ENCODE data around the gene MYO3B. TPM values are rescaled to one million over a fixed set of nuclear protein-coding genes. Genes with fewer than 3 reads are reported as not detected.

The MYO3B gene
- polyA plus RNA-seq, 2 of the 4 experiments (the other 2 are of a cell fraction) = 0.01 TPM; not detected in 1

GRCh38 chr2:170310876-170311502, 133.0 kb downstream of the MYO3B start:
- DNase-seq (ENCODE audit: low read depth in 1 of 2, low spot score in 1 of 2) (no peak), ATAC-seq (no peak), FAIRE-seq (no peak)

GRCh38 chr2:170313347-170313991, 135.5 kb downstream of the MYO3B start:
- Histone ChIP-seq H3K4me1 (no peaks in the 10 kb centered on the region), H3K4me2 (no peak overlapping the region), H3K27ac (no peak overlapping the region), H3K9me3 (no peaks in the 10 kb centered on the region), H3K4me3 (no peak overlapping the region)
- ATAC-seq (no peak), DNase-seq (ENCODE audit: low read depth in 1 of 2, low spot score in 1 of 2) (no peak), FAIRE-seq (no peak)
- CTCF ChIA-PET = interaction anchor here (2.2 kb wide), 1 partner anchor 11 kb away, joined by 10 read pairs; no protein-coding TSS in a partner anchor
- 34% methylated on average over 3 of the region's 3 CpGs for WGBS (ENCODE audit: missing lambda C conversion rate)
- TF ChIP-seq MAZ (IDR thresholded peaks at IDR 0.05; ENCODE audit: borderline replicate concordance, low read depth, low read length) (no peak), FOSL2 (IDR thresholded peaks at IDR 0.05) (no peak), FOSL2 (CRISPR knock-in tag; IDR thresholded peaks at IDR 0.05) (no peak), TFCP2L1 (CRISPR knock-in tag; IDR thresholded peaks at IDR 0.05) (no peak), PBX3 (IDR thresholded peaks at IDR 0.05) (no peak), MAFK (IDR thresholded peaks at IDR 0.05; ENCODE audit: partially characterized antibody) (no peak)
- POLR2A ChIA-PET = no interaction called here

More at GRCh38 chr2:170310876-170311502, 133.0 kb downstream of the MYO3B start:
- Histone ChIP-seq H3K4me3 (no peak overlapping the region), H3K4me2 (no peak overlapping the region), H3K9me3 (no peaks in the 10 kb centered on the region), H3K27ac (no peak overlapping the region), H3K4me1 (no peaks in the 10 kb centered on the region; the same call in 2 of the 3 replicates)
- no peak for TF ChIP-seq HMGXB4 (CRISPR knock-in tag; IDR thresholded peaks at IDR 0.05; ENCODE audit: borderline replicate concordance)
- no peak for TF ChIP-seq MAFK (IDR thresholded peaks at IDR 0.05; ENCODE audit: partially characterized antibody)
- TF ChIP-seq NPAS2 (CRISPR knock-in tag; IDR thresholded peaks at IDR 0.05; ENCODE audit: borderline replicate concordance) = no peak
- TF ChIP-seq ZSCAN20 (CRISPR knock-in tag; IDR thresholded peaks at IDR 0.05) = no peak
- TF ChIP-seq ELK1 (IDR thresholded peaks at IDR 0.05; ENCODE audit: low read depth, low read length) = no peak
- no peak for TF ChIP-seq HES2 (IDR thresholded peaks at IDR 0.05)
- no peak for TF ChIP-seq ZNF302 (CRISPR knock-in tag; IDR thresholded peaks at IDR 0.05)
- no peak for TF ChIP-seq RARB (CRISPR knock-in tag; IDR thresholded peaks at IDR 0.05)
- no peak for TF ChIP-seq HOXB5 (CRISPR knock-in tag; IDR thresholded peaks at IDR 0.05)
- no peak for TF ChIP-seq USF2 (IDR thresholded peaks at IDR 0.05)
- no peak for TF ChIP-seq CHD4 (IDR thresholded peaks at IDR 0.05; ENCODE audit: borderline replicate concordance)
- TF ChIP-seq MAZ (IDR thresholded peaks at IDR 0.05; ENCODE audit: borderline replicate concordance, low read depth, low read length) = no peak
- no peak for TF ChIP-seq ESRRA (IDR thresholded peaks at IDR 0.05; ENCODE audit: borderline replicate concordance, low read length)
- TF ChIP-seq E2F6 (IDR thresholded peaks at IDR 0.05; ENCODE audit: borderline replicate concordance, low read depth) = no peak
- no peak for TF ChIP-seq ZFP36 (IDR thresholded peaks at IDR 0.05; ENCODE audit: borderline replicate concordance, partially characterized antibody)
- no peak for TF ChIP-seq MYC (IDR thresholded peaks at IDR 0.05; ENCODE audit: borderline replicate concordance, low read length)
- no peak for TF ChIP-seq TP53 (CRISPR knock-in tag; IDR thresholded peaks at IDR 0.05)
- no peak for TF ChIP-seq KDM5A (IDR thresholded peaks at IDR 0.05)
- TF ChIP-seq NFE2L2 (conservative IDR thresholded peaks at IDR 0.05; ENCODE audit: low read length) = no peak
- no peak for TF ChIP-seq RAD21 (conservative IDR thresholded peaks at IDR 0.05 in 1 of 2, IDR thresholded peaks at IDR 0.05 in 1 of 2)
- WGBS (ENCODE audit: missing lambda C conversion rate) = 21% methylated on average over 5 of the region's 5 CpGs
- ChIA-PET POLR2A (no interaction called here), CTCF (no interaction called here)
